ENCODE data around the gene G6PC3.
A peak's percentile ranks its signal among the peaks of the same experiment; 100 is the strongest.

Gene G6PC3

GRCh38 chr17:44062871-44063270 is 7.7 kb upstream of the G6PC3 start:
- H3K4me3 ChIP-seq (ENCODE audit: low read depth, low read length): no peak overlapping the region
- TF ChIP-seq CTCF (IDR thresholded peaks at IDR 0.05; ENCODE audit: borderline replicate concordance, insufficient read depth, low read depth, low read length): no peak

GRCh38 chr17:44063704-44064639 is 6.6 kb upstream of the G6PC3 start:
- H3K4me3 ChIP-seq (ENCODE audit: low read depth, low read length): no peak overlapping the region
- no peak for TF ChIP-seq CTCF (IDR thresholded peaks at IDR 0.05; ENCODE audit: borderline replicate concordance, insufficient read depth, low read depth, low read length)

DNA sequence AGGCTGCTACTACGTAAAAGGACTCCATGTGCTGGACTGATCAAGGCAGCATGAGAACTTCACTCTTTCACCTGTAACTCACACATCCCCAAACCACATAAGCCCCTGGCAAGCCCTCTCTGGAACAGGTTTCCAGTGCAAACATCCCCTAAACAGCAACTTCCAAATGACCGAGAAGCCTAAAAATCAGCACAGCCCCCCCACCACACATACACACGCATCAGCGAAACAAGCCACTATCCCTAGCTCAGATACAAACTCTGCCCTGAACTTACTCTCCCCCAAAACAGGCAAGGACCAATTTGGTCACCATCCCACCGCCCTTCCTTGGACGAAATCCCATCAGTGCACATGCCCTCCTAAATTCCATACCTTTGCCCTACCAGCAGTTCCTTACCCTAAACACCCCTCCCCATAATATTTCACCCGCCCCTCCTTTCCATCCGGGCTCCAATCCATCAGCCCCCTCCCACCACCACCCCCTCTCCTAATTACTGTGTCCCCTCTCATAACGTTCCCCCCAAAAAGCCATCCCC is 4.8 kb upstream of the G6PC3 start:
- TF ChIP-seq CTCF (IDR thresholded peaks at IDR 0.05; ENCODE audit: borderline replicate concordance, insufficient read depth, low read depth, low read length): no peak
- H3K4me3 ChIP-seq (ENCODE audit: low read depth, low read length): peak overlapping the region; percentile 69

DNA sequence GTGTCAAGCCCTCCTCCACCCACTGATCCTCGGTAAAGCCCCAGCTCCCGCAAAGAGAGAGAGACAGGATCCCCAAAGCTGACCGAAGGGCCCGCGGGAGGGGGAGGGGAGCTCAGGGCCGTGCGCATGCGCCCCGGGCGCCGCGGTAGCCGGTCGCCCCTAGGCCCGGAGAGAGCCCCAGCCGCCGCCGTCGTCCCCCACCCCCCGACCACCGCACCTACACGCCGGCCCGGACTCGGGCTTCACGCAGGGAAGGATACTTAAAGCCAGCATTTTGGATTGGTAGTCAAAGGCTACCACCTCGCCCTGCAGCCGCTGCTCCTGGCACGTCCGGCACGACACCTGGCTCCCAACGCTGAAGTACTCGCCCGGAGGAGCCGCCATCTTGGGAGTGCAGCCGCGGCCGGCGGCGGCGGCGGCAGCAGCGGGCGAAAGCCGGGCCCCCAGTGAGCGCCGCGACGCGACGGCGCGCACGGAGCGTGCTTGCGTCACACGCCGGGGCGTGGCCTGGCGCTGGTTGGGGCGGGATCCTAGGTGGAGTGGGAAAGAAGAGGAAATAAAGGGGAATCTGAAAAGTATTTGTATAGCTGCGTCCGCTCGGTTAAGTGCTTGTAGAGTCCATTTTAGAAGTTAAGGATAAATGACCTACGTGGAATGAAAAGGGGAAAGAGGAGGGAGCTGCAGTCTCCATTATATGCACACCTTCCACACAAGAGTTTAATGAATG is 4.2 kb upstream of the G6PC3 start, which contains the start of gene LSM12:
Gene LSM12 (minus strand): TSS at position 468 of the 727 bp plus-strand sequence. CDS start 84 bp downstream, at position 384.
- TF ChIP-seq CTCF (IDR thresholded peaks at IDR 0.05; ENCODE audit: borderline replicate concordance, insufficient read depth, low read depth, low read length): no peak
- H3K4me3 ChIP-seq (ENCODE audit: low read depth, low read length): peak within 1 kb of the TSS; percentile 69

GRCh38 chr17:44067545-44067940 is 3.0 kb upstream of the G6PC3 start:
- TF ChIP-seq CTCF (IDR thresholded peaks at IDR 0.05; ENCODE audit: borderline replicate concordance, insufficient read depth, low read depth, low read length): no peak
- no peak overlapping the region for H3K4me3 ChIP-seq (ENCODE audit: low read depth, low read length)

DNA sequence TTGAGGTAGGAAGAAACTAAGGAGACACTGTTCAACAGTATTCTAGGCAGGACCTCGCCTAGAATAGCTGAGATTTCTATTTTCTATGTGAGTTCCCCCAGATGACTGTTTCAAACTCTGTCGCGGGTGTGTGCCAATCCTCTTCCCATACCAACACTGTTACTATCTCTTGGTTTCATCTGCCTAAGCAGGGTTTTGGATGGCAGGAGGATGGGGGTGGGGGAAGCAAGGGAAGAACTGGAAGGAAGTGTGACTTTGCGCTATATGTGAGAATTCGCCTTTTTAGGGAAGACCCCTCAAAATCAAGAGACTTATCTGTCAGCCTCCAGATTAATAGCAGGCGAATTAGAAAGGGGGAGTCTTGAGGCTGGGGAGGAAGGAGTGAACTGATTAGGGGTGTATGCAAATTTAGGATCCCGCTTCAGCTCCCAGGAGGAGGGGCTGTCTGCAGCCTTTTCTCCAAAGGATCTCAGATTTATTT is 521 bp upstream of the G6PC3 start:
- H3K4me3 ChIP-seq (ENCODE audit: low read depth, low read length): peak overlapping the region; percentile 78
- no peak for TF ChIP-seq CTCF (IDR thresholded peaks at IDR 0.05; ENCODE audit: borderline replicate concordance, insufficient read depth, low read depth, low read length)

Measured in GM12875 (cell line).